ENCODE data around the gene CAPN12.
"Not testable (repeated sequence)": the region's sequence is repeated elsewhere in the genome, so short reads cannot be mapped to it uniquely, and the experiment has no call there.

- TF ChIP-seq POLR2A (IDR thresholded peaks at IDR 0.05; ENCODE audit: low read length); GATA1 (IDR thresholded peaks at IDR 0.05; ENCODE audit: low read depth, low read length): not testable (repeated sequence)
Observed at GRCh38 chr19:38760805-38761517, 16.7 kb upstream of the CAPN12 start.
